HG02840 (cell line): ENCODE measurements around the gene SIGLEC12.

ENCODE experiments used
- ATAC-seq: cut with Tn5 transposase; IDR thresholded peaks from one replicate; pipeline ENCODE4 v1.9.1; 2021; ENCODE audit warnings: mild to moderate bottlenecking, moderate library complexity, moderate number of reproducible peaks; ENCODE audit not compliant: unreplicated experiment, low FRiP score

SIGLEC12 gene

GRCh38 chr19:51501594-51502263 lies at the start of gene SIGLEC12:
Gene SIGLEC12, minus strand, starts transcription at chr19:51501800. Its CDS starts 67 bp downstream, at chr19:51501733.
- no peak for ATAC-seq

DNA sequence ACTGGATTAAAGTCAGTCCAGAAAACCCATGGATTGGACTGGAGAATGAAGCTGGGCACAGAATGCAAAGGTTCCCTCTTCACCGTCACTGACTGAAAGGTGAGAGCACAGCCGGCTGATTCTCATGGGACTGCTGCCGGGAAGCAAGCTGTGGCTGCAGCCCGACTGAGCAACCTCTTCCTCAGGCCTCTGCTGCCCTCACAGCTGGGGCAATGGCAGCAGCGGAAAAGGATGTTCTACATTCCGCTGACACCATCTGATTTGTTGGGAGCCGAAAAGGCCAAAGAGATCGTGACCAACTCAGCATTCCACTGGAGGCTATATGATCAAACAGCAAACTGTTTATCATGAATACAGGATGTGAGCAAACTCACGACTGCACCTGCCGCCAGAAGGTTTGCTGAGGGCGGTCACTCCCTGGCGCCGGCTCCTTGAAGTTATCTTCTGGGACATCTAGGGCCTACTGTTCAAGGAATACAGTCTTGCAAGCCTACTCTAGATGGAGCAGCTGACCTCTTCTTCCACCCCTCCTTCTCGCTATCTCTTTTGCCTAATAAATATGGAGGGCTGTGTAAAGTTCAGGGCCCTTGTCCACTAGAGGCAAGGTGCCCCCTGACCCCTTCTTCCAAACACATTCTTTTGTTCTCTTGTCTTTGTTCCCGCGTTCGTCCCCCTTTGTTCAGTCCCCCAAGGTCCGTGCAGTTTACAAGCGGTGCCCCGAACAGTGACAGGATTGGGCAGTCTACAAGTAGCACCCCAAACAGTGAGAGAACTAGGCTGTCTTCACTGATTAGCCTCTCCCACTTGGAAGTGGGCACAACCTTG lies 49.5 kb upstream of the SIGLEC12 start:
- no peak for ATAC-seq

- no peak for ATAC-seq
Observed at GRCh38 chr19:51549533-51550324, 48.1 kb upstream of the SIGLEC12 start.

DNA sequence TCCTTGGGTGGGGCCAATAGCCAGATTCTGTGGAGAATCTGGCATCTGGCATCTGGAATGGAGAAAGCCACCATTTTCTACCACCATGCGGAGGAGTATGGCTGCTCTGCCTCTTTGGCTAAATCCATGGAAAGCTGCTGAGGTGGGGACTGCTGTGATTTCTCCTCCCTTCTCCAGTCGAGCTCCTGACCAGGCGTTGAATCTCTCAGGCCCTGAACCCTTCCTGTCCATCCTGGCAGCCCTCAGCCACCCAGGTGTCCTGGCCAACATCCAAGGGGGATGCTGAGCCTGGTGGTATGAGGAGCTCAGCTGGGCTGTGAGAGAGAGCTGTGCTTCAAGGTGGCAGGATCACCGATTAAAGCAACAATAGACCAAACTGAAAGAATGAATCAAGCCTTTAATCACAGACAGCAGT lies 47.3 kb upstream of the SIGLEC12 start:
- no peak for ATAC-seq

DNA sequence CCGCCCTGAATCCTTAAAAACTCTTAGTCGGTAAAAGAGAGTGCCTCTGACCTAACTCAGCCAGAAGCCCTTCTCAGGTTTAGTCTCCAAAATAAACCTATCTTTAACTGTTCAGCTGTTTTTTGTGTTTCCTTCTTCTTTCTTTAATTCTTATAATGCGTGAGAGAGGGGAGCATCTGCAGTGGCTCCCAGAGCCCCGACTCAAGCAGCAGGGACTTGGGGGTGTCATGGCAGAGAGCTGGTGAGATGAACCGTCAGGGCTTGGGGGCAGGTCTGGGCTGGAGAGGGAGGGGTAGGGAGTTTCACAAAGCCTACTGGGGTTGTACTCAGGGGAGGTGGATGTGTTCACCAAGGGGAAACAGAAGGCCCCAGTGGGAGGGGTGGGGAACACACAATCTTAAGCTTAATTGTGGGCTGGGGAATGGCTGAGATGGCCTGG lies 46.6 kb upstream of the SIGLEC12 start:
- no peak for ATAC-seq

GRCh38 chr19:51547397-51548212 lies 46.0 kb upstream of the SIGLEC12 start:
- no peak for ATAC-seq

DNA sequence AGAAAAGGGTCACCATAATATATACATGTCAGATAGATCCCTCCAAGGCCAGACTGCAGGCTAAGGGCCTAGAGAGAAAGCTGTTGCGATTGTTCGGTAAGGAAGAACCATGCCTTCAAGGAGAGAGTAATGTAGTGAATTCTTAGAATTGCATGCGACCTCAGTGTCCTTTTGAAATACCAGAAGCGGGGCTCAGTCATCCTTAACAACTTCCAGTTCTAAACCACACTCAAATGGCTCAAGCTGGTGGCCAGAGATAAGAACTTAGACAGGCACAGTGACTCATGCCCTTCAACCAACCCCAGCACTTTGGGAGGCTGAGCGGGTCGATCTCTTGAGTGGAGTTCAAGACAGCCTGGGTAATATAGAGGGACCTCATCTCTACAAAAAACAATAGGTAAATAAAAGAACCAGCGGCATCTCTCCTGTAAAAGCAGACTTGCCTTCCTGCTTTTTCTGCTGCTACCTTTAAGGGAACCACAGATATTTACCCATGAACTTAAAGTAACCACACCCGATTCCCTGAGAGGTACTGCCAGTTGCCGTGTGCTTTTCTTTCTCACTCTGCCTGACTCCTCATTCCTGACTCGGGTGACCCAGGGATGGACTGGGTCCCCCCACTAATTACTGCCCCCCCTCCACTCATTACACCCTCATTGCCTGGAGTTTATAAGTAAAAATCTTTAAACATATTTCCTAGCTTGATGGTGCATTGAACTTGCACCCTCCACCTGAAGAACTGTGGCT lies 45.2 kb upstream of the SIGLEC12 start:
- no peak for ATAC-seq

DNA sequence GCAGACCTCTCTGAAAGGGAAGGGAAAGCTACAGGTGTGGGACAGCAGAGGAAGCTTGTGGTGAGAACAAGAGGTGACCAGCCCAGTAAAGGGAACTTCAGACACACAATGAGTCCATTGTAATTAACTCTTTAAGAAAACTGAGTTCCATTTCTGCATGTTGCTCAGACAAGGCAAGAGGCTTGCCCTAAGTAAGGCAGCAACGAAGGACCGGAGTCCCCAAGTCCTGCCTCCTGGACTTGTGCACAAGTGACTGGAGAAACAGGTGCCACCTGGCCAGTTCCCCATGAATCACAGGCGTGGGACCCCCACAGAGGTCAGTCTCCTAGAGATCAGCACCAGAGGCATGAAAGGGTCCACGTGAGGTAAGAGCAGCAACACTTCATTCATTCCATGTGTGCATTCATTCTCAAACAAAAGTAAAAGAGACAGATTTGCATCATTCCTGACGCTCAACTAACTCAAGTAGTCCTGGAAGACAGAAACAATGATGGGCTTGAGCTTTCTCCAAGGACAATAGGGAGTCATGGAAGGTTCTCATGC lies 44.6 kb upstream of the SIGLEC12 start:
- no peak for ATAC-seq

DNA sequence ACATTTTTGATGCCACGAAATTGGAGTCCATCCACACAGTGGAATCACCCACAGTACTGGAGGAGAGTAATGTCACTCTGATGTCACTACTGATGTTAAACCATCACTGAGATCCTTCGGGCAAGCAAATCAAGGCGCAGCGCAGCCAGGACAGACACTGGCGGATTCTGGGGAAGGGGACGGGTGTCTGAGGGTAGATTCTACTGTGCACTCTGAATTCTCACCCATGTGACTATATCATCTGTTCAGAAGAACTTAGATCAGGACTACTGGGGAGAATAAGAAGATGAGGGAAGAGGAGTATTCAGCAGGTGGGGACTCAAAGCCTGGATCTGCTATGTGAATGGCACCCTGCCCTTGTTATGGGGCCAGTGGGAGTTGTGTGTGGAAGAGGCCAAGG lies 42.4 kb upstream of the SIGLEC12 start:
- ATAC-seq = no peak

- no peak for ATAC-seq
Observed at GRCh38 chr19:51542699-51543098, 41.1 kb upstream of the SIGLEC12 start.

DNA sequence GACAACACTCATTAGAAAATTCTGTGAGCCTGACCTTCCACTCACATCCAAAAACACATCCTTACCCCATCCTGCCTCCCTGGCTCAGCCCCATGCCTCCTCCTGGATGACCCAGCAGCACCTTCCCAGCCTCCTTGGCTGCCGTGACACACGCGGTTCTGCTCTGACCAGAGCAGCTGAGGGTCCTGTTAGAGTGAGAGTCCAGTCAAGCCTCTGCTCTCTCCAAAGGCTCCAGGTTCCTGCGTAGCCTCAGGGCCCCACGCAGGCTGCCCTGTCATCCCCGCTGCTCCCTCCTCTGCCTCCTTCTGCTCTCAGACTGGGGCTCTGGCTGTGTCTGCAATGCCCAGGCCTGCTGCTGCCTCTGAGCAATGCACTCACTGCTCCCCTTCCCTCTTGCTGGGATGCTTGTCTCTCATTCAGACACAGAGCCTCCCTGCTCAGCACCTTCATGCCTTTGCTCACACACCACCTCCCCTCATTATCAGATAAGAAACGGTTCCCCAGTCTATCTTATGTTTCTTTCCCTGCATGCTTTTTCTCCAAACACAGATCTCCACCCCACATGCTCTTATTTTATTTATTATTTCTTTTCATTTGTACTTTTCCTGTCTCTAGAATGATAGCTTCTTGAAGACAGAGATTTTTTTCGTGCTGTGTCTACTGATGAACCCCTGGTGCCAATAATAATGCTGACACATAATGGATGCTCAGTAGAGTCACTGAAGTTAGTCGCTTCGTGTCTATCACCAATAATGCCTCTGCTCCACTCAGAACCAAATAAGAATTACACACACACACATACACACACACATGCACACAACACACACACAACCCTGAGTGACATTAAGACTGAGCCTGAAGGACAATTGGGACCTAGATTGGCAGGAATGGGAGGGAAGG lies 40.1 kb upstream of the SIGLEC12 start:
- no peak for ATAC-seq

- no peak for ATAC-seq
Observed at GRCh38 chr19:51539821-51540366, 38.3 kb upstream of the SIGLEC12 start.

DNA sequence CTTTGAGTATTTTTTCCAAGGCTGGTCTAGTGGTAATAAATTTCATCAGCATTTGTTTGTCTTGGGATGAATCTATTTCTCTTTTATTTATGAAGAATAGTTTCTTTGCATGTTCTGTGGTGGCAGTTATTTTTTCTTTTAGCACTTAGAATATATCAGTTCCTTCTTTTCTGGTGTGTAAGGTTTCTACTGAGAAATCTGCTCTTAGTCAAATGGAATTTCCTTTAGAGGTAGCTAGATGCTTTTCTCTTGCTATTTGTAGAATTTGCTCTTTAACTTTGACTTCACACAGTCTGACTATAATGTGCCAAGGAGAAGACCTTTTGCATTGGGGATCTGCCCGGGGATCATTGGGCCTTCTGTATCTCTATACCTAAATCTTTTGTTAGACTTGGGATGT lies 33.9 kb upstream of the SIGLEC12 start:
- ATAC-seq = no peak

- peak; percentile 60 for ATAC-seq
Observed at GRCh38 chr19:51531349-51532315, 30.0 kb upstream of the SIGLEC12 start, which contains the start of gene SIGLEC6. Gene SIGLEC6, minus strand, starts transcription at chr19:51531670. Its CDS starts 22 bp downstream, at chr19:51531648.

DNA sequence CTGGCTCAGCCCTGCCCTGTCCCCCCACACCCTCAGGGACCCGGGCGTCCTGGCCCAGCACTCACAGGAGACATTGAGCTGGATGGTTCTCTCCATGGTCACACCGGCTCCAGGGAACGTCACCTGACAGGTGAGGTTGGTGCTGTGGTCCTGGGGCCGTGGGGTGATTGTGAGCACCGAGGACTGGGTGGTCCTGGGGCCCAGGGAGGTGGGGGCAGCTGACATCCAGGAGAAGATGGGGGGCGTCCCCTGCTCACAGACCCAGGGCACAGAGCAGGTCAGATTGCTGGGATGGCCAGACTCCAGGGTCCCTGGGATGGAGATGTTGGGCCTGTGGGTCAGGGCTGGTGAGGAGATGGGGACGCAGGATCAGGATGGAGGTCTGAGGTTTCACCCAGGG lies 29.0 kb upstream of the SIGLEC12 start:
- no peak for ATAC-seq

- no peak for ATAC-seq
Observed at GRCh38 chr19:51529301-51529700, 27.7 kb upstream of the SIGLEC12 start.

DNA sequence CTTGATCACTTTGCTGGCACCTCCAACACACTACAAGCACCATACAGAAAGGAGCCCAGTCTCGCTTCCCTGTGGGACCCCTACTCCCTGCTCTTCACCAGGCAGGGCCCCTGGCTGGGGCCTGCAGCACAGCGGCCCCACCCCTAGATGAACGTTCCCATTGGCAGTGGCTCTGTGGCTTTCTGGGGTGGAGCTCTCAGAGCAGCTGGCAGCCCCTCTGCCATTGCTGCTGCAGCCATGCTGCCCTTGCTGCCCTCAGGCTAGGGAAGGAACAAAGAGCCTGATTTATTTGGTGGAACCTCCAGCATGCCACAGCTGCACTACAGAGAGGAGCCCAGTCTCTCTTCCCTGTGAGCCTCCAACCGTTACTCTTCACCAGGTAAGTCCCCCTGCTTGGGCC lies 24.1 kb upstream of the SIGLEC12 start:
- ATAC-seq = no peak
